Tibial nerve (tissue), 4 donors: ENCODE measurements around the gene MED15. TPM values are rescaled to one million over a fixed set of nuclear protein-coding genes. Genes with fewer than 3 reads are reported as not detected.

Experiments
- DNase-seq, 2 donors: peaks; one replicate each; pipeline ENCODE4 v3.0.0-alpha.2; 2019; ENCODE audit warnings: low spot score in 2 of 2
- H3K27ac ChIP-seq, 4 donors: fragments of 200-600 bp; sonication (generic) in 3 of 4; one replicate each; pipeline ENCODE4 v1.5.1; 2017 to 2019; ENCODE audit warnings: mild to moderate bottlenecking in 1 of 4
- H3K27me3 ChIP-seq, 2 donors: fragments of 200-600 bp; sonication (generic) in 1 of 2; one replicate each; pipeline versions ENCODE4 v1.5.1 to v1.6.0; 2017 to 2019
- H3K36me3 ChIP-seq, 3 donors: fragments of 200-600 bp; sonication (generic); one replicate each; pipeline ENCODE4 v1.5.1; 2018 to 2019
- H3K4me1 ChIP-seq, 4 donors: fragments of 200-600 bp; sonication (generic) in 3 of 4; one replicate each; pipeline ENCODE4 v1.5.1; 2017 to 2019
- H3K4me3 ChIP-seq, 4 donors: fragments of 200-600 bp; sonication (generic) in 3 of 4; one replicate each; pipeline ENCODE4 v1.5.1; 2017 to 2019; ENCODE audit warnings: mild to moderate bottlenecking in 1 of 4, moderate library complexity in 1 of 4
- H3K9me3 ChIP-seq, 4 donors: fragments of 200-600 bp; sonication (generic) in 3 of 4; one replicate each; pipeline ENCODE4 v1.5.1; 2017 to 2019
- CTCF ChIP-seq, 5 experiments: fragments of 200-600 bp in 3 of 5; fragments of 450-650 bp in 2 of 5; sonication (generic) in 3 of 5; IDR thresholded peaks; one replicate each; pipeline ENCODE4 v1.5.1; 2016 to 2019; ENCODE audit warnings: antibody characterized with exemption in 5 of 5, mild to moderate bottlenecking in 3 of 5, moderate library complexity in 2 of 5
- EP300 ChIP-seq, 2 donors: sonication (generic); formaldehyde crosslinking; IDR thresholded peaks; one replicate each; pipeline ENCODE4 v1.6.1; 2017; ENCODE audit warnings: antibody characterized with exemption in 2 of 2, mild to moderate bottlenecking in 1 of 2
- POLR2A ChIP-seq, 2 donors: fragments of 450-650 bp; IDR thresholded peaks; one replicate each; pipeline ENCODE4 v1.6.1; 2017; ENCODE audit warnings: antibody characterized with exemption in 2 of 2, mild to moderate bottlenecking in 2 of 2, moderate library complexity in 2 of 2
- WGBS, 2 donors: methylation state at CpG; one replicate each; pipeline ENCODE4 v1.1.5; 2018; 5-methylcytosine and 5-hydroxymethylcytosine counted together
- small RNA-seq: library from RNA; depleted of rRNA; stranded (forward); fragments of <200 nt; gene quantifications from one replicate; pipeline ENCODE3, GENCODE V24; 2016
- total RNA-seq, 4 donors: library from RNA; depleted of rRNA; stranded (reverse); fragments of >200 nt; gene quantifications; one replicate each; pipeline ENCODE4 v1.1.0, GENCODE V29; 2016

Gene MED15
- total RNA-seq, 4 donors from 2014 or later = 49.2 to 147 (median 102) TPM

- no peak for TF ChIP-seq EP300 (IDR thresholded peaks at IDR 0.05)
- TF ChIP-seq POLR2A (IDR thresholded peaks at IDR 0.05) = no peak
- no peak for TF ChIP-seq CTCF (IDR thresholded peaks at IDR 0.05)
- 67 to 68% methylated on average over 6 of the region's 6 CpGs for whole genome bisulfite sequencing, 2 donors
- no peak for DNase-seq
- no peaks in the 10 kb centered on the region for H3K9me3 ChIP-seq
- no peaks in the 10 kb centered on the region for H3K4me1 ChIP-seq
- H3K4me3 ChIP-seq = no peak overlapping the region
- no peak overlapping the region for H3K27ac ChIP-seq
- H3K27me3 ChIP-seq = no peaks in the 10 kb centered on the region
- H3K36me3 ChIP-seq = no peaks in the 10 kb centered on the region
Observed at GRCh38 chr22:20635227-20635591, 127.8 kb downstream of the MED15 start.

GRCh38 chr22:20636075-20636812 lies 128.8 kb downstream of the MED15 start:
- no peak overlapping the region for H3K27ac ChIP-seq
- no peak overlapping the region for H3K4me3 ChIP-seq
- no peaks in the 10 kb centered on the region for H3K36me3 ChIP-seq
- WGBS, 2 donors = 81 to 85% methylated on average over 16 of the region's 16 CpGs
- no peaks in the 10 kb centered on the region for H3K9me3 ChIP-seq
- H3K27me3 ChIP-seq = no peaks in the 10 kb centered on the region
- TF ChIP-seq POLR2A (IDR thresholded peaks at IDR 0.05) = no peak
- no peak for TF ChIP-seq EP300 (IDR thresholded peaks at IDR 0.05)
- no peak for TF ChIP-seq CTCF (IDR thresholded peaks at IDR 0.05)
- DNase-seq = no peak
- H3K4me1 ChIP-seq = no peaks in the 10 kb centered on the region

GRCh38 chr22:20636945-20637344 lies 129.5 kb downstream of the MED15 start:
- no peak for DNase-seq
- H3K36me3 ChIP-seq = no peaks in the 10 kb centered on the region
- no peaks in the 10 kb centered on the region for H3K27me3 ChIP-seq
- no peaks in the 10 kb centered on the region for H3K9me3 ChIP-seq
- no peaks in the 10 kb centered on the region for H3K4me1 ChIP-seq
- WGBS, 2 donors = 74 to 75% methylated on average over 2 of the region's 2 CpGs
- TF ChIP-seq EP300 (IDR thresholded peaks at IDR 0.05) = no peak
- no peak for TF ChIP-seq CTCF (IDR thresholded peaks at IDR 0.05)
- no peak for TF ChIP-seq POLR2A (IDR thresholded peaks at IDR 0.05)
- no peak overlapping the region for H3K27ac ChIP-seq
- H3K4me3 ChIP-seq = no peak overlapping the region

Small RNA genes within 50 kb of the gene (small RNA-seq; reads per million reads assigned to genes)
- gene IGLL4P (not detected), gene RF00019 (not detected), gene RN7SL812P (not detected), gene RNY1P9 (not detected)

Other genes starting within 250 kb of the MED15 start
- gene RTN4R, start 239.3 kb upstream of the MED15 start, total RNA-seq = 1 to 10 TPM; 2.5 to 6.9 (median 3.6) TPM
- 10 to 100 TPM; 57.6 to 87.9 (median 66.8) TPM for gene DGCR6L, start 187.6 kb upstream of the MED15 start, total RNA-seq
- gene ZNF74, start 113.5 kb upstream of the MED15 start, total RNA-seq = 10 to 100 TPM in 2 of 4 donors, 1 to 10 TPM in 2; 8.7 to 13.5 (median 10.2) TPM
- gene SCARF2, start 69.8 kb upstream of the MED15 start, total RNA-seq = 10 to 100 TPM; 28.4 to 72.0 (median 53.1) TPM
- gene KLHL22, start 11.8 kb upstream of the MED15 start, total RNA-seq = 10 to 100 TPM; 31.6 to 50.4 (median 41.4) TPM